ENCODE data around the gene SUCLG2. TPM values are rescaled to one million over a fixed set of nuclear protein-coding genes. Genes with fewer than 3 reads are reported as not detected.
A peak's percentile ranks its signal among the peaks of the same experiment; 100 is the strongest.

The SUCLG2 gene
- total and polyA plus RNA-seq, 2 of the 4 experiments (the other 2 are of a cell fraction) = 26.8 to 34.6 TPM

GRCh38 chr3:67459796-67460195 lies 194.6 kb downstream of the SUCLG2 start:
- Histone ChIP-seq H2AK5ac (ENCODE audit: low read depth, low read length) (peak overlapping the region; percentile 86), H4K5ac (ENCODE audit: low read depth, low read length) (no peak overlapping the region), H3K9ac (ENCODE audit: low read depth, low read length) (no peak overlapping the region), H4K20me1 (ENCODE audit: insufficient read depth, low read length) (no peaks in the 10 kb centered on the region), H2AK9ac (replicated peaks; ENCODE audit: low read depth, low read length, poor library complexity) (no peak overlapping the region), H3K23ac (ENCODE audit: low read depth, low read length) (no peak overlapping the region), H2BK5ac (ENCODE audit: low read depth, low read length, poor library complexity, severe bottlenecking) (peak overlapping the region; percentile 72), H3K27me3 (ENCODE audit: control insufficient read depth, insufficient read depth, low read length) (no peaks in the 10 kb centered on the region), H3K79me1 (ENCODE audit: low read depth in 1 of 2, low read length in 2 of 2) (peaks cover 5 to 11% of the 10 kb centered on the region in 2 experiments), H3K4me1 (ENCODE audit: control insufficient read depth, insufficient read depth, low read length) (peaks cover 16% of the 10 kb centered on the region), H4K8ac (ENCODE audit: low read depth in 2 of 2, low read length in 2 of 2) (no peak overlapping the region), H3K56ac (ENCODE audit: extremely low read depth, insufficient read depth, low read length) (no peak overlapping the region), H3K9me1 (ENCODE audit: insufficient read depth, low read length) (peaks cover 4% of the 10 kb centered on the region; the same call in 1 of the 2 replicates), H3K4ac (ENCODE audit: low read depth, low read length) (no peak overlapping the region; the same call in 1 of the 2 replicates), H3K4me2 (ENCODE audit: low read depth, low read length) (no peak overlapping the region), H3K4me3 (ENCODE audit: insufficient read depth, low read depth, low read length) (no peak overlapping the region), H3K9me3 (ENCODE audit: control insufficient read depth, insufficient read depth, low read length) (no peaks in the 10 kb centered on the region), H3K18ac (ENCODE audit: low read depth, low read length) (peak overlapping the region; percentile 48; the same call in 1 of the 2 replicates), H4K91ac (ENCODE audit: insufficient read depth, low read depth, low read length) (peak overlapping the region; percentile 40; the same call in 1 of the 2 replicates), H2BK15ac (ENCODE audit: low read depth, low read length) (no peak overlapping the region), H2BK120ac (ENCODE audit: low read depth, low read length) (no peak overlapping the region; the same call in 1 of the 2 replicates), H3K14ac (replicated peaks; ENCODE audit: low read depth, low read length) (peak overlapping the region; percentile 74; the same call in 1 of the 2 replicates), H3K27ac (ENCODE audit: insufficient read depth, low read length) (peak overlapping the region; percentile 84; the same call in 1 of the 2 replicates), H2BK20ac (ENCODE audit: low read depth, low read length) (no peak overlapping the region), H2AFZ (replicated peaks; ENCODE audit: low read length, poor library complexity) (no peak overlapping the region), H3K36me3 (ENCODE audit: control insufficient read depth, insufficient read depth, low read length) (no peaks in the 10 kb centered on the region)
- in situ Hi-C loops (cut with MboI; ENCODE audit: low sequenced_read_pairs) = no loop called here
- ATAC-seq (ENCODE audit: low read depth) = peak; percentile 45
- no TSS peak for BruUV-seq (replicated peaks)
- POLR2A ChIA-PET (ENCODE audit: unreplicated experiment) = no interaction called here
- no CpG with 5 or more reads among the region's 2 CpGs for WGBS, 2 experiments (ENCODE audit: extremely low coverage in 2 of 2, insufficient read length in 1 of 2)
- DNase-seq = peak; percentile 85
- no peak for TF ChIP-seq RAD21 (IDR thresholded peaks at IDR 0.05; ENCODE audit: low read length)
- no peak for TF ChIP-seq RCOR1 (IDR thresholded peaks at IDR 0.05; ENCODE audit: insufficient replicate concordance, low read length)
- TF ChIP-seq RFX5 (IDR thresholded peaks at IDR 0.05; ENCODE audit: low read depth, low read length) = no peak
- no peak for TF ChIP-seq BHLHE40 (IDR thresholded peaks at IDR 0.05; ENCODE audit: low read depth, low read length)
- no peak for TF ChIP-seq FOS (IDR thresholded peaks at IDR 0.05; ENCODE audit: low read depth, low read length)
- no peak for TF ChIP-seq SMC3 (IDR thresholded peaks at IDR 0.05; ENCODE audit: low read depth, low read length)
- no peak for TF ChIP-seq USF2 (IDR thresholded peaks at IDR 0.05; ENCODE audit: low read depth, low read length)
- CTCF ChIA-PET = no interaction called here
- dilution Hi-C loops (cut with HindIII; ENCODE audit: low sequenced_read_pairs, unreplicated experiment) = no loop called here
- intact Hi-C loops (cut with micrococcal nuclease) = loop anchor here (5.0 kb wide), 1 partner anchor 188 kb away; no protein-coding TSS in a partner anchor

Measured in IMR-90 (cell line).